ENCODE data around the gene ELF5.

GRCh38 chr11:34432822-34433221 is 80.8 kb downstream of the ELF5 start:
- no peak for TF ChIP-seq YY1 (IDR thresholded peaks at IDR 0.05; ENCODE audit: insufficient read depth, insufficient read length)
- no peak for TF ChIP-seq ZNF274 (IDR thresholded peaks at IDR 0.05; ENCODE audit: low read depth, low read length)
- no peak for TF ChIP-seq SUZ12 (IDR thresholded peaks at IDR 0.05; ENCODE audit: extremely low read depth, insufficient read depth, insufficient read length)

All from NT2/D1 (cell line).